NOMO-1 treated with dmso at 0.1 percent for 144 hours (cell line): ENCODE measurements around the gene ATP9A.
"Not testable (repeated sequence)": the region's sequence is repeated elsewhere in the genome, so short reads cannot be mapped to it uniquely, and the experiment has no call there.

Experiments used
- DNase-seq: peaks from one replicate; lab custom pipeline; 2025; ENCODE audit not compliant: unreplicated experiment; lab: John Stamatoyannopoulos, UW

ATP9A gene

GRCh38 chr20:51661609-51662178 lies 106.5 kb downstream of the ATP9A start:
- DNase-seq = no peak

DNA sequence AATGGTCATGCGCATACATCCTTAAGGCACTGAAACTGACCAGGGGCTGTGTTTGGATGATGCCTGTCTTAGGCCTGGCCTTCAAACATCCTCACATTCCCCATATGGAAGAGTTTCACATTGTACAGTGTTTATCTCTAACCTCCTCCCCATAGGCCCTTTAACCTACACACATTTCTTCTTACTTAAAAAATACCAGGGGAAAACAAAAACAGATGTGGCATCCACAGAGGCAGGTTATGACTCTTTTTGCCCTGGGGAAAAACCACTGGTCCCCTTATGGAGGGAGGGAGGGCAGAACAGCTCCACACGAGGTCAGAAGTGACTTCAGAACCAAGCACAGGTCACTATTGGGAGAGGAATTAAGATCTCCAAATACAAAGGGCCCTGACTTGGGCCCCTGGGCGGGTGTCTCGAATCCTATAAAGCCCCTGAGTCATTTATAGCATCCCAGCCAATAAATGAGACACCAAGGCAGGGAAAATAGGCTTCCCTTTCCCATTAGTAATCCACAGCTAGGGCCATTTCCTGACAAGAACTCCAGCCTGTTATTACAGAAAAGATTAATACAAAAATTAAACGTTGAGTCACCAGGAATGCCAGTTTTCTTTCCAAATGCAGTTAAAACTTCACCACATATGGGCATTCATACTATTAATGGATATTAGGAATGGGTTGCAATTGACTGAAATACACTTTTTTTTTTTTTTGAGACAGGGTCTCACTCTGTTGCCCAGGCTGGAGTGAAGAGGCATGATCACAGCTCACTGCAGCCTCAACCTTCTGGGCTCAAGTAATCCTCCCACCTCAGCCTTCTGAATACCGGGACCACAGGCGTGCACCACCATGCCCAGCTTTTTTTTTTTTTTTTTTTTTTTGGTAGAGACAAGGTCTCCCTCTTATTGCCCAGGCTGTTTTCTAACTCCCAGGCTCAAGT lies 107.2 kb downstream of the ATP9A start:
- no peak for DNase-seq

GRCh38 chr20:51659491-51660050 lies 108.6 kb downstream of the ATP9A start:
- DNase-seq = no peak

GRCh38 chr20:51656726-51657260 lies 111.4 kb downstream of the ATP9A start:
- DNase-seq = no peak

GRCh38 chr20:51656089-51656488 lies 112.1 kb downstream of the ATP9A start:
- not testable (repeated sequence) for DNase-seq

- DNase-seq = no peak
Observed at GRCh38 chr20:51654495-51654894, 113.7 kb downstream of the ATP9A start.

GRCh38 chr20:51654060-51654459 lies 114.1 kb downstream of the ATP9A start:
- DNase-seq = no peak

GRCh38 chr20:51653226-51653625 lies 115.0 kb downstream of the ATP9A start:
- no peak for DNase-seq

DNA sequence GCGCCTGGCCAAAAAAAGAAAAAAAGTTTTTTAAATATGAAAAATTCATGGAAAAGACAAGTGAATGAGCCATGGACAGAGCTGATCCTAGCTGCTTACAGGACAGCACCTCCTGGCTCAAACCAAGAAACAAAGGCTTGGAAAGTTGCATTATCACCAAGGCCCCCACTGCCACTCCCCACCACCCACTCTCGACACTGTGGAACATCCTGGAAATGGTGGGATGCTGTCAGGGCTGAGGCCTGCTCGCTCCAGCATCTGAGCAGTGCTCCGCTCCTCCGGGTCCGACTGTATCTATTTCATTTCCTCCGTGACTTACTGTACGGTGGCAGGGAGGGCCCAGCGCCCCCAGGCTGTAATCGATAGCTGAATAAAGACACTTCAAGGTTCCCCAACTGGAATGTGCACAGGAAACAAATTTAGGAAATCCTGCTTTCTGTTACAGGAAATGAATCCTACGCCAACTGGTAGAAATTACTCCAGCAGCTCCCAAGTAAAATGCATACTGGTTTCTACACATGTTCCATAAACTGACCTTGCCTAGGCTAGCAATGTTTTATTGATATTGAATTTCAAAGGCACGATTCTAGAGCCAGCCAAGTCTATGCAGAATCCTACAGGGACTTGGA lies 116.2 kb downstream of the ATP9A start:
- no peak for DNase-seq

GRCh38 chr20:51650685-51651134 lies 117.5 kb downstream of the ATP9A start:
- DNase-seq = peak; percentile 26

DNA sequence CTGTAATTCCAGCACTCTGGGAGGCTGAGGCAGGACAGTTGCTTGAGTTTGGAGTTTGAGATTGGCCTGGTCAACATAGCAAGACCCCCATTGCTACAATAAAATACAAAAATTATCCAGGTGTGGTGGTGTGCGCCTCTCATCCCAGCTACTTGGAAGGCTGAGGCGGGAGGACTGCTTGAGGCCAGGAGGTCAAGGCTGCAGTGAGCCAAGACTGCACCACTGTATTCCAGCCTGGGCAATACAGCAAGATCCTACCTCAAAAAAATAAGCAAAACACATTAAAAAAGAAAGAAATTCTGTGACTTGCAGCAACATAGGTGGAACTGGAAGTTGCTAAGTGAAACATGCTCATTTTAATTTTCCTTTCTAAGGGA lies 119.6 kb downstream of the ATP9A start:
- DNase-seq = no peak

DNA sequence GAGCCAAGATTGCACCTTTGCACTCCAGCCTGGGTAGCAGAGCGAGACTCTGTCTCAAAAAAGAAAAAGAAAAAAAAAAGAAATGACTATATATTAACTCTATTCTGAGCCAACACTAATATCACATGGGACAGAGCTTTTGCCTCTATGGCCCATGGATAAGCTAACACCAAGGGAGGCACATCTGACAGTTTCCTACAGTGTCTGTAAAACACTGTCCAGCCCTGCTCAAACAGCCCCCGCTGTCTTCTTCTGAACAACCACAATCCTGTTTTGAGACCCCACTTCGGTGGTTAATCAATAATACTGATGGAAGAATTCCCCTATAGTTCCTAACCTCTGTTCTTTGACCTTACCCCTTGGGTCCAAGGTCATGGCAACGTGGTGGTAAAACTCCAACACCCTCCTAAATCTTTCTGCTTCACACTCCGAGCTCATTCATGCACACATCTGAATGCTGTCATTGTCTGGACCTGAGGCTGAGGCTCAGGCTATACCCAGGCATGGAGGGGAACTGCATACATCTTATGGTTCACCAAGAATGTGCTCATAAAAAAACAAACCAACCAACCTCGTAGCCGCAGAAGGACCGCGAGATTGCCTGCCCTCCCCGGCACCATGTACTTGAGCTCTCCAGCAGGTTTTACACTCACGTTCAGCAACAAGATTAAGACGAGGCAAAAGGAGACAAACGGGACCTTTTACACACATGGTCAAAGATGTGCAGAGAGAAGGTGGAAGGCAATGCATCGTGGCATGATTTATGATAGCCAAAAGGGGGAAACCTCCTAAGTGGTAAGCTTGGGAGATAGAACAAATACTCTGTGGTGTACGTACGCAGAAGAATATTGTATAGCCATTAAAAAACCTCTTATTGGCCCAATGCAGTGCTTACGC lies 120.3 kb downstream of the ATP9A start:
- no peak for DNase-seq

DNA sequence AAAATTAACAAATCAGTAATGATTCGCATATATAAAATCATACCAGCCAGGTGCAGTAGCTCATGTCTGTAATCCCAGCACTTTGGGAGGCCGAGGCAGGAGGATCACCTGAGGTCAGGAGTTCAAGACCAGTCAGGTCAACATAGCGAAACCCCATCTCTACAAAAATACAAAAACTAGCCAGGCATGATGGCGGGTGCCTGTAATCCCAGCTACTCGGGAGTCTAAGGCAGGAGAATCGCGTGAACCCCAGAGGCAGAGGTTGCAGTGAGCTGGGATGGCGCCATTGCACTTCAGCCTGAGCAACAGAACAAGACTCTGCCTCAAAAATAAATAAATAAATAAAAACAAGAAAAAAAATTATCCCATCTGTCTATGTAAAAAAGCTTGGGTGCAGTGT lies 124.4 kb downstream of the ATP9A start:
- DNase-seq = not testable (repeated sequence)

GRCh38 chr20:51643390-51643789 lies 124.8 kb downstream of the ATP9A start:
- no peak for DNase-seq

- DNase-seq = no peak
Observed at GRCh38 chr20:51641866-51642265, 126.3 kb downstream of the ATP9A start.

DNA sequence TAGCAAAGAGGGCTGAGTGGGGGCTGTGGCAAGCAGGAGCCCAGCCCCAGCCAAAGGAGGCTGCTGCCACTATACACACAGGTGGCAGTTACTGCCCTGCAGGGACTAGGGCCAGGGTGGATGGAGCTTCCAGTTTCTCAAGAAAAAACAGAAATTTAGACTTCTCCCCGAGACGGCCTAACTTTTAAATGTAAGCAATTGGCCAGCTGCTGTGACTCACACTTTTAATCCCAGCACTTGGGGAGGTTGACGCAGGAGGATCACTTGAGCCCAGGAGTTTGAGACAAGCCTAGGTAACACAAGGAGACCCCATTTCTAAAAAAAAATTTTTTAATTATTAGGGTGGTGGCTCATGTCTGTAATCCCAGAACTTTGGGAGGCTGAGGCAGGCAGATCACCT lies 127.4 kb downstream of the ATP9A start:
- no peak for DNase-seq

DNA sequence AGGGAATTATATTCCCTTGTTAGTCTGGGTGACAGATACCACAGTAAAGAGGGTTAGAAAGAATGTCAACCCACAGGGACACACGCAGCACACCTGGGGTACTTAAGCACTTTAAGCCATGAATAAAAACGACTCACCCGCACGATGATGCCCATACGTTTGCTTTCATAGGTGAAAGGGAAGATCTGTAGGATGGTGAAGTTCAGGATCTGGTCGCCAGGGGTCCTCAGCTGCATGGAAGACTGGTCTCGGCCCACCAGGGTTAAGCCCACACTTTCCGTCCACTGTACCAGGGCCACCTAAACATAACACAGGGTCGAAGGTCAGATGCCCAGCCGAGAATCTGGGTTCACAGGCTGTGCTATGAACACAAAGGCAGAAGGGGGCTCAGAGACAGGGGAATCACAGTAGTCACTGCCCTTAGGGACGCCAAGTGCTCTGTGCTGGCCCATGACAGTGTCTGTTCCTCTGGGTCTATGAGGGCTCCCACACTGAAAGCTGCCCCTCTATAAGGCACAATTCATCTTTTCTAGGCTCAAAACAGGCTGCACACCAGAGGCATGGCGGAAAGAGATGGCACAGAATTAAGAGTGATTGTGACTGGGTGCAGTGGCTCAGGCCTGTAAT lies 128.9 kb downstream of the ATP9A start:
- DNase-seq = peak; percentile 35

DNA sequence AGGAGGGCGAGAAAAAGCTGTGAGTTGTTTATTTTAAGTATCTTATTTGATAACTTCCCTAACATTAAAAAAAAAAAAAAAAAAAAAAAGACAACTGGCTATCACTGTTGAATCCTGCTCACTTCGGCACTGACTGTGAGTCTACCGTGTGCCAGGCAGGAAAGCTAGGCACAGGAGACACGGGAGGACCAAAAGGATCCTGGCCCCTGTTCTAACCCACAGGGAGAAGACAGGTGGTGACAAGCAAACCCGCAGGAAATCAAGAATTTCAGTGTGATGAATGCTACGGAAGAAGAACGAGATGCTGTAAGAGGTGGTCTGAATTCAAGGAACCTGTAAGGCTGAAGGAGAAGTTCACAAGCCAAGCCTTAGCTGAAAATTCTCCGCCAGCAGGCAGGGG lies 130.9 kb downstream of the ATP9A start:
- DNase-seq = no peak

DNA sequence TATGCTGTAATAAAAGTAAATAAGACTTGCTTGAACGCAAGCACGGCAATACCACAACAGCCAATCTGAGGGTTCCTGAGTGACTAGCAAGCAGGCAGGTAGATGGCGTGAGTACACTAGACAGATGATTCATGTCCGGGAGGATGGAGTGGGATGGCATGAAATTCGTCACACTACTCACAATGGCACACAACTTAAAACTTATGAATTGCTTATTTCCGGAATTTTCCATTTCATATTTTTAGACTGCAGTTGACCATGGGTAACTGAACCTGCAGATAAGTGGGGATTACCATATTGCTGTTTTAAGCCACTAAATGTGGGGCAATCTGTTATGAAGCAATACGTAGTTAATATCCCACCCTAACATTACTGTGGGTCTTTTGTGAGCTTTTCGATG lies 132.1 kb downstream of the ATP9A start:
- DNase-seq = peak; percentile 8

DNA sequence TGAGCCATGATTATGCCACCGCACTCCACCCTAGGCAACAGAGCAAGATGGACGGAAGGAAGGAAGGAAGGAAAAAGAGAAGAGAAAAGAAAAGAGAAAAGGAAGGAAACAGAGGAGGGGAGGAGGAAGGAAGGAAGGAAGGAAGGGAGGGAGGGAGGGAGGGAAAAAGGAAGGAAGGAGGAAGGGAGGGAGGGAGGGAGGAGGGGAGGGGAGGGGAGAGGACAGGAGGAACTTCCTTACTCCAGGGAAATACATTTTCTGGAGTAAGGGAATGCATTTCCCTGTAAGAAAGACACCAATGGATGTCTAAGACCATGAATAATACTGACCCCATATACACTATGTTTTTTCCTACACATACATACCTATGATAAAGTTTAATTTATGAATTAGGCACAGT lies 132.5 kb downstream of the ATP9A start:
- no peak for DNase-seq
